ENCODE measurements around the gene RASL11A. TPM values are rescaled to one million over a fixed set of nuclear protein-coding genes. Genes with fewer than 3 reads are reported as not detected.
"Not testable (repeated sequence)": the region's sequence is repeated elsewhere in the genome, so short reads cannot be mapped to it uniquely, and the experiment has no call there.

The RASL11A gene
- total and polyA plus RNA-seq, 12 donors = 1.8 to 68.7 (median 4.9) TPM

- no peak for TF ChIP-seq CTCF (IDR thresholded peaks at IDR 0.05)
- DNase-seq (no peak), ATAC-seq (no peak)
- peaks cover 0 to 3% (median 0%) of the 10 kb centered on the region in 7 donors for H3K27me3 ChIP-seq
- H3K4me1 ChIP-seq = no peaks in the 10 kb centered on the region
- intact Hi-C loops (cut with DNase I) = no loop called here
- H3K36me3 ChIP-seq = no peaks in the 10 kb centered on the region
- WGBS, 2 donors = 91 to 94% methylated on average over 4 of the region's 4 CpGs
- no peaks in the 10 kb centered on the region for H3K9me3 ChIP-seq
- no peak overlapping the region for H3K27ac ChIP-seq
- no peak overlapping the region for H3K4me3 ChIP-seq
Observed at GRCh38 chr13:27288392-27288791, 17.8 kb downstream of the RASL11A start.

GRCh38 chr13:27289011-27289665 lies 18.5 kb downstream of the RASL11A start:
- no peak overlapping the region for H3K4me3 ChIP-seq
- TF ChIP-seq CTCF (IDR thresholded peaks at IDR 0.05) = no peak
- no peak for ATAC-seq
- H3K27me3 ChIP-seq = peaks cover 0 to 3% (median 0%) of the 10 kb centered on the region in 7 donors
- peaks cover 0 to 4% (median 0%) of the 10 kb centered on the region in 9 donors for H3K4me1 ChIP-seq
- H3K9me3 ChIP-seq = no peaks in the 10 kb centered on the region
- intact Hi-C loops (cut with DNase I) = no loop called here
- no peak overlapping the region for H3K27ac ChIP-seq
- H3K36me3 ChIP-seq = no peaks in the 10 kb centered on the region
- WGBS, 2 donors = 73 to 84% methylated on average over 2 of the region's 2 CpGs
- DNase-seq = no peak

GRCh38 chr13:27290715-27291114 lies 20.1 kb downstream of the RASL11A start:
- peaks cover 0 to 5% (median 0%) of the 10 kb centered on the region in 9 donors for H3K4me1 ChIP-seq
- H3K27me3 ChIP-seq = peaks cover 0 to 4% (median 0%) of the 10 kb centered on the region in 7 donors
- TF ChIP-seq CTCF (IDR thresholded peaks at IDR 0.05) = no peak
- 87 to 91% methylated on average over 4 of the region's 4 CpGs for WGBS, 2 donors
- intact Hi-C loops (cut with DNase I) = loop anchor here in 1 of 10 donors (10.0 kb wide), 1 partner anchor 64 kb away; no protein-coding TSS in a partner anchor
- no peaks in the 10 kb centered on the region for H3K36me3 ChIP-seq
- ATAC-seq (no peak), DNase-seq (no peak)
- H3K27ac ChIP-seq = no peak overlapping the region
- no peaks in the 10 kb centered on the region for H3K9me3 ChIP-seq
- no peak overlapping the region for H3K4me3 ChIP-seq

- H3K4me1 ChIP-seq, H3K4me3 ChIP-seq: not testable (repeated sequence)
- 41 to 62% methylated on average over 7 to 8 of the region's 8 CpGs for WGBS, 2 donors
Observed at GRCh38 chr13:27291967-27292366, 21.3 kb downstream of the RASL11A start.

More at GRCh38 chr13:27291967-27292366, 21.3 kb downstream of the RASL11A start:
- H3K27me3 ChIP-seq, DNase-seq, ATAC-seq, H3K27ac ChIP-seq, H3K36me3 ChIP-seq, H3K9me3 ChIP-seq: not testable (repeated sequence)
- intact Hi-C loops (cut with DNase I) = loop anchor here in 1 of 10 donors (10.0 kb wide), 1 partner anchor 63 kb away; no protein-coding TSS in a partner anchor

Data from heart right ventricle (tissue), 16 donors.